K562 (cell line): ENCODE measurements around the gene PLEKHF1. TPM values are rescaled to one million over a fixed set of nuclear protein-coding genes. Genes with fewer than 3 reads are reported as not detected.

ENCODE experiments used
- ATF1 ChIP-seq, 2 experiments: fragments of 450-650 bp in 1 of 2; IDR thresholded peaks; 2 replicates each; pipeline ENCODE4 v1.6.1; 2016; ENCODE audit warnings: missing compliant biosample characterization in 1 of 2, missing genetic modification characterization in 1 of 2
- BRF1 ChIP-seq: IDR thresholded peaks from 3 replicates; pipeline ENCODE4 v1.6.1; 2011; ENCODE audit warnings: borderline replicate concordance, mild to moderate bottlenecking; ENCODE audit not compliant: insufficient read length; ENCODE audit errors: extremely low read depth
- FOXA1 ChIP-seq: fragments of 450-650 bp; IDR thresholded peaks from 2 replicates; pipeline ENCODE4 v1.6.1; 2016; ENCODE audit warnings: mild to moderate bottlenecking, borderline replicate concordance
- GTF3C2 ChIP-seq: IDR thresholded peaks from 3 replicates; pipeline ENCODE4 v1.6.1; 2011; ENCODE audit warnings: borderline replicate concordance, mild to moderate bottlenecking, moderate library complexity; ENCODE audit not compliant: insufficient read length; ENCODE audit errors: extremely low read depth
- POLR2AphosphoS2 ChIP-seq: IDR thresholded peaks from 2 replicates; pipeline ENCODE4 v1.6.1; 2012; ENCODE audit warnings: low read length, improper control_type of control experiment
- STAT5B ChIP-seq: fragments of 250-450 bp; sonication (Bioruptor Pico); IDR thresholded peaks from 2 replicates; pipeline ENCODE4 v1.8.0; 2021; ENCODE audit warnings: mild to moderate bottlenecking, inconsistent platforms
- TAF1 ChIP-seq: IDR thresholded peaks from 2 replicates; pipeline ENCODE4 v1.6.1; 2011; ENCODE audit warnings: mild to moderate bottlenecking, low read length, moderate library complexity; ENCODE audit not compliant: insufficient read depth, control insufficient read depth, severe bottlenecking; ENCODE audit errors: extremely low read depth
- TAF9B ChIP-seq: fragments of 450-650 bp; IDR thresholded peaks from 2 replicates; pipeline ENCODE4 v1.6.1; 2018; ENCODE audit warnings: mild to moderate bottlenecking; ENCODE audit not compliant: partially characterized antibody
- YBX1 ChIP-seq: fragments of 450-650 bp; IDR thresholded peaks from 2 replicates; pipeline ENCODE4 v1.7.1; 2016; ENCODE audit warnings: mild to moderate bottlenecking
- ZNF140 ChIP-seq: fragments of 250-450 bp; sonication (Bioruptor Pico); IDR thresholded peaks from 2 replicates; pipeline ENCODE4 v1.8.0; 2021; ENCODE audit warnings: moderate library complexity, mild to moderate bottlenecking, inconsistent platforms
- ZNF184 ChIP-seq: sonication (generic); formaldehyde crosslinking; IDR thresholded peaks from 2 replicates; pipeline ENCODE4 v1.5.0; 2020; ENCODE audit warnings: missing genetic modification reagents
- ZNF212 ChIP-seq: fragments of 450-650 bp; formaldehyde crosslinking; IDR thresholded peaks from 2 replicates; pipeline ENCODE4 v1.4.0; 2020; ENCODE audit warnings: mild to moderate bottlenecking
- ZNF24 ChIP-seq: fragments of 450-650 bp; IDR thresholded peaks from 2 replicates; pipeline ENCODE4 v1.6.1; 2016
- ZNF3 ChIP-seq: fragments of 250-450 bp; sonication (Bioruptor Pico); IDR thresholded peaks from 2 replicates; pipeline ENCODE4 v1.5.0; 2021; ENCODE audit warnings: mild to moderate bottlenecking, moderate library complexity
- polyA plus RNA-seq, 8 experiments: library from polyadenylated mRNA; depleted of rRNA in 4 of 8; stranded (reverse) in 5 of 8; unstranded in 3 of 8; fragments of >200 nt; fragmentation: Nextera tagmentation in 2 of 8; fragmentation: Illumina TruSeq in 1 of 8; extraction: Ambion mirVana in 2 of 8; extraction: Trizol in 1 of 8; gene quantifications; 2 replicates each; pipeline versions ENCODE4 v1.2.1 to v1.2.3, GENCODE V29; 2011 to 2014; ENCODE audit warnings: inconsistent platforms in 1 of 8, missing spikeins in 1 of 8
- total RNA-seq, 7 experiments: library from RNA; depleted of rRNA in 6 of 7; stranded (reverse); fragments of >200 nt in 6 of 7; fragmentation: Illumina TruSeq in 2 of 7; extraction: Trizol in 2 of 7; gene quantifications; 2 replicates each; pipeline versions ENCODE4 v1.2.1 to v1.2.3, GENCODE V29; 2011 to 2021; ENCODE audit warnings: low replicate concordance in 1 of 7

PLEKHF1 gene
- total and polyA plus RNA-seq, 9 of the 15 experiments (the other 6 are each of a cell fraction or from before 2014, with no cell fraction given): 0.07 to 13.4 (median 3.9) TPM; not detected in 1

GRCh38 chr19:29690842-29691241, 25.6 kb downstream of the PLEKHF1 start (continued):
- no peak for TF ChIP-seq GTF3C2
- TF ChIP-seq TAF9B: no peak
- no peak for TF ChIP-seq FOXA1
- TF ChIP-seq TAF1: no peak
- no peak for TF ChIP-seq BRF1
- no peak for TF ChIP-seq ZNF184 (CRISPR knock-in tag)
- TF ChIP-seq ATF1 (CRISPR knock-in tag; IDR thresholded peaks at IDR 0.05): no peak
- 0 out of 2 replicates have a peak, but pooled peaks have one; percentile 39 for TF ChIP-seq ATF1 (tag; IDR thresholded peaks at IDR 0.05)
- no peak for TF ChIP-seq ZNF140 (CRISPR knock-in tag)
- TF ChIP-seq ZNF3 (CRISPR knock-in tag): no peak
- TF ChIP-seq YBX1: no peak
- TF ChIP-seq STAT5B (CRISPR knock-in tag): no peak
- no peak for TF ChIP-seq POLR2AphosphoS2
- no peak for TF ChIP-seq ZNF24
- no peak for TF ChIP-seq ZNF212 (CRISPR knock-in tag)
